Measurements from ENCODE around the gene SPATA31C2. TPM values are rescaled to one million over a fixed set of nuclear protein-coding genes. Genes with fewer than 3 reads are reported as not detected.

SPATA31C2 gene
- total RNA-seq, 1 experiment from 2014 or later: 0.17 TPM

DNA sequence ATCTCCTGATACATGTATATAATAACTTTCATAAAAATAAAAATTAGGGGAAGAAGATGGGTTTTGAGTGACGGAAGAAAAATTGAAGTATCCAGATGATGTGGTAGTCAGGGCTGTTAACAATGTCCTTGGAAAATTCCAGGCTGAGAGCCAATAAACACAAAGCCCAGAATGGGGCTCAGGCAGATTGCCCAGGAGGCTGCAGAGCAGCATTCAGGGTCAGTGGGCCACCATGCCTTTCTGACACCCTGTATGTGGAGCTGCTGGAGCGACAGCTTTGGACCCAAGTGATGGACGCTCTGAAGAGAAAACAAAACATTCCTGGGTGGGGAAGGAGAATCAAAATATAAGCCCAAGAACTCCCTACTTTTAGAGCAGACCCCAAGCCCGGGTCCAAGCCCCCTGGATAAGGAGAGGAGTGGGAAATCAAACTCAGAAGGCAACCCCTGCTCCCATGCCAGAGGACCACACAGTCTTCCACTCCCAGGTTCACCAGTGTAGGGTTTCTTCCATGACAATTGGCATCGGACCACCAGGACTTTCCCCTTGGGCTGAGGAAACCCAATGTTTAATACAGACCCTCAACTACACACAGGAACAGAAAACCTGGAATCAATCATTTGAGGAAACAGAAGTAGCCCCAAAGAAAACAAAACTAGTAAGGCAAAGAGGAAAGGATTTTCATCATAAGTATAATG is 45.7 kb upstream of the SPATA31C2 start:
- H3K36me3 ChIP-seq (ENCODE audit: insufficient read depth, low read length, poor library complexity, severe bottlenecking): no peaks in the 10 kb centered on the region
- no peak overlapping the region for H3K27ac ChIP-seq (ENCODE audit: low read depth, low read length, poor library complexity, severe bottlenecking)
- no peaks in the 10 kb centered on the region for H3K9me3 ChIP-seq (ENCODE audit: low read depth, low read length, poor library complexity, severe bottlenecking)
- intact Hi-C loops (cut with micrococcal nuclease; ENCODE audit: unreplicated experiment): no loop called here
- no peak for TF ChIP-seq EZH2 (IDR thresholded peaks at IDR 0.05; ENCODE audit: borderline replicate concordance, low read depth, low read length, poor library complexity, severe bottlenecking)
- no peak for TF ChIP-seq CTCF (conservative IDR thresholded peaks at IDR 0.05; ENCODE audit: low read depth, low read length)
- BruUV-seq (replicated peaks): no TSS peak
- DNase-seq (ENCODE audit: low spot score): no peak
- no peaks in the 10 kb centered on the region for H3K27me3 ChIP-seq (replicated peaks; ENCODE audit: insufficient read depth, low read depth, low read length, poor library complexity)
- H3K4me3 ChIP-seq (ENCODE audit: low read depth, low read length, poor library complexity, severe bottlenecking): no peak overlapping the region
- peaks cover 30% of the 10 kb centered on the region for H3K4me1 ChIP-seq (ENCODE audit: insufficient read depth, low read length, poor library complexity, severe bottlenecking)
- ChIA-PET POLR2A (ENCODE audit: low non-redundant PET) (interaction anchor here (0.6 kb wide), 1 partner anchor 87 kb away, joined by 3 read pairs; no protein-coding TSS in a partner anchor), CTCF (no interaction called here)

- CTCF ChIA-PET: interaction anchor here (0.7 kb wide), 1 partner anchor 141 kb away, joined by 3 read pairs; no protein-coding TSS in a partner anchor
- POLR2A ChIA-PET (ENCODE audit: low non-redundant PET): no interaction called here
- H3K4me1 ChIP-seq (ENCODE audit: insufficient read depth, low read length, poor library complexity, severe bottlenecking): peaks cover 24% of the 10 kb centered on the region
- H3K27ac ChIP-seq (ENCODE audit: low read depth, low read length, poor library complexity, severe bottlenecking): no peak overlapping the region
- no peak for DNase-seq (ENCODE audit: low spot score)
- H3K27me3 ChIP-seq (replicated peaks; ENCODE audit: insufficient read depth, low read depth, low read length, poor library complexity): no peaks in the 10 kb centered on the region
- no TSS peak for BruUV-seq (replicated peaks)
- no peak overlapping the region for H3K4me3 ChIP-seq (ENCODE audit: low read depth, low read length, poor library complexity, severe bottlenecking)
- no peaks in the 10 kb centered on the region for H3K36me3 ChIP-seq (ENCODE audit: insufficient read depth, low read length, poor library complexity, severe bottlenecking)
- TF ChIP-seq CTCF (conservative IDR thresholded peaks at IDR 0.05; ENCODE audit: low read depth, low read length): no peak
- TF ChIP-seq EZH2 (IDR thresholded peaks at IDR 0.05; ENCODE audit: borderline replicate concordance, low read depth, low read length, poor library complexity, severe bottlenecking): no peak
- intact Hi-C loops (cut with micrococcal nuclease; ENCODE audit: unreplicated experiment): no loop called here
- no peaks in the 10 kb centered on the region for H3K9me3 ChIP-seq (ENCODE audit: low read depth, low read length, poor library complexity, severe bottlenecking)
Measured at GRCh38 chr9:88182501-88182900, 44.2 kb upstream of the SPATA31C2 start.

- intact Hi-C loops (cut with micrococcal nuclease; ENCODE audit: unreplicated experiment): no loop called here
- BruUV-seq (replicated peaks): no TSS peak
- POLR2A ChIA-PET (ENCODE audit: low non-redundant PET): no interaction called here
- no peaks in the 10 kb centered on the region for H3K9me3 ChIP-seq (ENCODE audit: low read depth, low read length, poor library complexity, severe bottlenecking)
- H3K4me3 ChIP-seq (ENCODE audit: low read depth, low read length, poor library complexity, severe bottlenecking): no peak overlapping the region
- H3K36me3 ChIP-seq (ENCODE audit: insufficient read depth, low read length, poor library complexity, severe bottlenecking): no peaks in the 10 kb centered on the region
- no peak overlapping the region for H3K27ac ChIP-seq (ENCODE audit: low read depth, low read length, poor library complexity, severe bottlenecking)
- DNase-seq (ENCODE audit: low spot score): no peak
- TF ChIP-seq CTCF (conservative IDR thresholded peaks at IDR 0.05; ENCODE audit: low read depth, low read length) (no peak), EZH2 (IDR thresholded peaks at IDR 0.05; ENCODE audit: borderline replicate concordance, low read depth, low read length, poor library complexity, severe bottlenecking) (no peak)
- H3K4me1 ChIP-seq (ENCODE audit: insufficient read depth, low read length, poor library complexity, severe bottlenecking): peaks cover 19% of the 10 kb centered on the region
- no peaks in the 10 kb centered on the region for H3K27me3 ChIP-seq (replicated peaks; ENCODE audit: insufficient read depth, low read depth, low read length, poor library complexity)
- CTCF ChIA-PET: no interaction called here
Measured at GRCh38 chr9:88180081-88180765, 41.9 kb upstream of the SPATA31C2 start.

Measured in A673 (cell line).